ENCODE results near the gene RNF151. TPM values are rescaled to one million over a fixed set of nuclear protein-coding genes. Genes with fewer than 3 reads are reported as not detected.

The RNF151 gene, protein sequence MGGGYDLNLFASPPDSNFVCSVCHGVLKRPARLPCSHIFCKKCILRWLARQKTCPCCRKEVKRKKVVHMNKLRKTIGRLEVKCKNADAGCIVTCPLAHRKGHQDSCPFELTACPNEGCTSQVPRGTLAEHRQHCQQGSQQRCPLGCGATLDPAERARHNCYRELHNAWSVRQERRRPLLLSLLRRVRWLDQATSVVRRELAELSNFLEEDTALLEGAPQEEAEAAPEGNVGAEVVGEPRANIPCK
- not detected in 5 replicates for total RNA-seq (2022; extraction: Qiagen RNA extraction; ENCODE audit: low read depth)

DNA sequence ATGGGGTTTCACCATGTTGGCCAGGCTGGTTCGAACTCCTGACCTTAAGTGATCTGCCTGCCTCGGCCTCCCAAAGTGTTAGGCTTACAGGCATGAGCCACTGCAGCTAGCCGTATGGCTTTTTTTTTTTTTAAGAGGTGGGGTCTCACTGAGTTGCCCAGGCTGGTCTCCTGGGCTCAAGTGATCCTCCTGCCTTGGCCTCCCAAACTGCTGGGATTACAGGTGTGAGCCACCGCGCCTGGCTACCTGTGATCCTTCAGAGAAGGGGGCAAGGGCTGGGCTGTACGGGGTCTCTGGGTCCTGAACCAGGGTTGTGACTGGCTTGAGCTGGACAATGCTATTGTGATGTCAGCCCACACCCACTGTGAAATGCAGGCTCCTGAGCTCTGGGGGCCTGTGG, at the start of gene RNF151:
Gene RNF151 (plus strand): TSS at position 397 of the 400 bp plus-strand sequence. CDS start 26 bp downstream, outside the sequence.

DNA sequence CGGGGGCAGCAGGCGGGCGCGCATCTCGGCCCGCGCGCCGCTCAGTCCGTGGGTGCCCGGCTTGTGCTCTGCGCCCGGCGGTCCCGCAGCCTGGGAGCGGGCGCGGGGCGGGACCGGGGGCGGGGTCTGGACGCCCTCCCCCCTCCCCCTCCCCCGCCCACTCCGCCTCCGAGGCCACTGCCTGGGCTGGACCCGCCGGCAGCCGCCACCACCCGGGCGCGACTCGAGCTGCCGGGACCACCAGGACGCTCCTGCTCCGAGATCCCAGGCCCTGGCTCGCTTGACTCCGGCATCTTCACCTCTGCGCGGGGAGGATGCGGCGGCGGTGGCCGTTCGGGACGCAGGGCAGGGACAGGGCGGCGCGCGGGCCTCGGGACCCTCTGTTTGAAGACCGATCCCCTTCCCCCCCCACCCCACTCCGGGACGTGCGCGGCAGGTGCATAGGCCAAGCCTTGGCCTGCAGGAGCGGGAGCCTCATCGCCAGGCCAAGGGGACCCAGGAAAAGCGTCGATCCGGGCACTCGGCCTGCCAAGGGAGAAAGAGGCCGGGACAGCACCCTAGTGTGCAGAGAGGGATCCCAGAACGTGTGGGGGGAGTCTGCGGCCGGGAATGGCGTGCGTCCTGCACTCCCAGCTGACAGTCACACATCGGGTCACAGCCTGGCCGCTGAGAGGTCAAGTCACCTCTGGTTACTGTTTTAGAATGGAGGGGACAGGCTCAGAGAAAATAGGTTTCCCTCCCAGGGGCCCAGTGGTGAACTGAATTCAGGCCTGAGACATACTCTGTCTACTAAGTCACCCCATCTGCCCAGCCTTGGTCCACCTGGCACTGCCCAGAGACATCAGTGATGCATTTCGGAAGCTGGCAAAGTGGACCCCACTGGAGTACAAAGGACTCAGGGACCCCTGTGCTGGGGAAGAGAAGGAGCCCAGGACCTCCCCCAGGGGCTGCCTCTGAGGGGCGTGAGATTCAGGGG, 48.0 kb upstream of the RNF151 start, which contains the start of gene HS3ST6:
Gene HS3ST6 (minus strand): TSS at position 65 of the 976 bp plus-strand sequence. CDS start 92 bp downstream, outside the sequence.

DNA sequence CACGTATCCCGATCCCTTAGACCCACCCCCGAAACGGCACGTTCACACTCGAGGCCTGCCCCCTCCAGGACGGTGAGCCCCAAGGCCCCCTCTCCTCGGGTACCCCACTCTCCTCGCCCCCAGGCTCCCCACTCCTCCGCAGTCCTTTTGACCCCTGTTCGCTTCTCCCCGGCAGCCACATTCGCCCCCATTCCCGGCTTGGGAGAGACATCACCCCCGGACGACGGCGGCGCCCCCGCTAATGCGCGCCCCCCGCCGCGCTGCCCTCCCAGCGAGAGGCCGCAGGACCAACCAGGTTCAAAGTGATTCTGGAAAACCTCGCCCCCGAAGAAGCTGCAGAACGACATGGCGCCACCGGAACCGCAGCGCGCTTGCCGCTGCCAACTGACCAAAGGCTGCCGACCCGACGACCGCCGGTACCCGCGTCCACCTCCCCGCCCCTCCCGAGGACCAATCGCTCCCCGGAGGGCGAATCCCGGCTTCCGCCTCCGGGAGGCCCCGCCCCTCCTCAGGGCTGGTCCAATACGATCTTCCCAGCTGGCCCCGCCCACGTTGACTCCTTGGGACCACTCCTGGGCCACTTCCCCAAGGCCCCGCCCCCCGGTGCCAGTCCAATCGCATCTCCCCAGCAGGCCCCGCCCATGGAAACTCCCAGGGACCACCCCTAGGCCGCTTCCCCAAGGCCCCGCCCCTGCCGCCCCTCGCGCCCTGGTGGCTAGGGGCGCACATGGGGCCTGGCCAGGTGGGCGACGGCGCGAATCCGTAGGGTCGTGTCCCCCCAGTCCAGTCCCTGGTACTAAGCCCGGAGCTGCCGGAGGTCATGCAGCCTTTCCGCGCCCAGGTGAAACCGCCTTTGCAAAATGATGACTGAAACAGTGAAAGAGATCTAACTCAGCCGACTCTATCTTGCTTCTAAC, 23.6 kb upstream of the RNF151 start, which contains the start of gene MSRB1:
Gene MSRB1 (minus strand): TSS at position 390 of the 917 bp plus-strand sequence. CDS start 43 bp downstream, at position 347.

DNA sequence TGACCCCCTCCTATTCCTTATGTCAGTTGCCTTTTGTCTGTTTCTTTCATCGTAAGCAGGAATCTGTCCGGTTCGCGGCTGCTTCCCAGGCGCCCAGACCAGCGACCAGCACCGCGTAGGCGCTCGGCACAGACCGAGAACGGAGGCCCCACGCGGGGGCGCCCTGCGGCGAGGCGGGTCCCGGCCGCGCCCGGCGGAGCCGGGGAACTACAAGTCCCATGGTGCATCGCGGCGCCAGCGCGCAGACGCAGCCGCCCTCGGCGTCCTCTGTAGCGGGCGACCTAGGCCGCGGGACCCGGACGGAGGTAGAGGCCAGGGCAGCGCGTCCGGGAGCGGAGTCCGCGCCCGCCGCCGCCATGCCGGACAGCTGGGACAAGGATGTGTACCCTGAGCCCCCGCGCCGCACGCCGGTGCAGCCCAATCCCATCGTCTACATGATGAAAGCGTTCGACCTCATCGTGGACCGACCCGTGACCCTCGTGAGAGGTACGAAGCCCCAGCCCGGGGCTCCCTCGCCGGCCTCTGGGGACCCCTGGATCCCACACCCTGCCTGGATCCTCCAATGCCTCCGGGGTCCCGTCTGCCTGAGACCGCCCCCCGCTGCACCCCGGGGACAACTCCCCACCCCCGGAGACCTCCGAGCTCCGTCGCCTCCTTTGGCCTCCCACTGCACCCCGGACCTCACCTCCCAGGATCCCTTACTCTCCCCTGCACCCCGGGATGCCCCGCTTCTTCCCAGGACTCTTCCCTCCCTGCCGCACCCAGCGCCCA, 7.2 kb upstream of the RNF151 start, which contains the start of gene NDUFB10:
Gene NDUFB10 (plus strand): TSS at position 270 of the 771 bp plus-strand sequence. CDS start 87 bp downstream, at position 357.

DNA sequence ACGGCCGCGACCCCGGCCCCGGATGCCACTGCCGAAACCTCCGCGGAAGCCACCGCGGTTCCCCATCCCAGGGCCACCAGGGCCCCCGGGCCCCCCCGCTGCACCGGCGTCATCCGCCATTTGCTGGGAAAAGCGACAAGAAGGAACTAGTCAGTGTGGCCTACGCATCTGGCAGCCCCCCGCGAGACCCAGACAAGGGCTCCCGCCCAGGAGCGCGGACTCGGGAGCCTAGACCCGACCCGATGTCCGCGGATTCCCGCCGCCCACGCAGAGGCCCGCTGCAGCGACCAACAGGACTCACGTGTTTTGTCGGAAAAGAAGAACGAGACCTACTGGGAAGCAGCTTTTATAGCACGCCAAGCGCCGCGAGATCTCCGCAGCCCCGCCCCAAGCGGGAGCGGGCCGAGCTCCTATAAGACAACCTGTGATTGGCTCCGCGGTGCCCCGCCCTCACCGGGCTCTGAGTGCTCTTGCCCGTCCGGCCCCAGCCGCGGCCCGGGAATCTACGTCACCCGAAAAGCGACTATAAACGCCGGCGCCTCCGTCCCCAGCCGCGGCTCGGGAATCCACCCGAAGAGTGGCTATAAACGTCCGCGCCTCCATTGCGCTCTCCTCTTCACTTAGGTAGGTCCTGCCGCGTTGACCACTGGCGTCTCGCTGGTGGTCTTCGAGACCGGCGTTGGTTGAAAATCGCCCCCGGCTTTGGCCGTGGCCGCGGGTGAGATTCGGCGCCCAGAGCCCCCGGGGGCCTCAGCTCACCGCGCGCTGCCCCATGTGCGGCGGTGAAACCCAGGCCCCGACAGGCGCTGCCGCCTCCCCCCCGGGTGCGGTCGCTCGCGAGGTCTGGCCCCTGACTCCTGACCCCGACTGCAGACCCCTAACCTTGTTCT, 1.9 kb upstream of the RNF151 start, which contains the start of gene RPS2:
Gene RPS2 (minus strand): TSS at position 321 of the 890 bp plus-strand sequence. CDS start 201 bp downstream, at position 120.

DNA sequence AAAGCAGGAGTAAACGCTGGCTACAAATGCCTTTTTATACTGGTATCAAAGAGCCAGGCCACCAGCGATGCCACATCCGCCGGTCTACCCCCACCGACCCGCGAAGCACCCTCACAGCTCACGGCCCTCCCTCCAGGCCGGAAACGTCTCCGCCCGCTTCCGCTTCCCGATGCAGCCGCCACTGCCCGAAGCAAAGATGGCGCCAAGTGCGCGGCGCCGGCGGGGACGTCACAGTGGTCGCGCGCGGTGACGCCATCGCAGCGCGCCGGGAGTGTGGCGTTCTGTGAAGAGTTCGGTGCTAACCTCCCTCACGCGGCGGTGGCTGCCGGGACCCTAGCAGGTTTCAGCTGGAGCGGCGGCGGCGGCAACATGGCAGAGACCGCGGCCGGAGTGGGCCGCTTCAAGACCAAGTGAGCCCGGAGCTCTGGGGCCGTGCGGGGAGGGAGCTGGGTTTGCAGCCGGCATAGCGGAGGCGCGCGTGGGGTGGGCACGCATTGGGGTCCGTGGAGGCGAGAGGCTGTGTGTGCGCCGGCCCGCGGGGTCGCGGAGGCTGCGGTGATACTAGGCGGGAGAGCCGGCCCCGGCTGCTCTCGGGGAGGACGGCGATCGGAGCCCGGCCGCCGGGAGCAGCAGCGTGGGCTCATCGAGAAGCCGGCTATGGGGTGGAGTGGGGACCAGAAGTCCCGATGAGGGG, 5.3 kb downstream of the RNF151 start, which contains the start of gene TBL3:
Gene TBL3 (plus strand): TSS at position 258 of the 694 bp plus-strand sequence. CDS start 112 bp downstream, at position 370.

DNA sequence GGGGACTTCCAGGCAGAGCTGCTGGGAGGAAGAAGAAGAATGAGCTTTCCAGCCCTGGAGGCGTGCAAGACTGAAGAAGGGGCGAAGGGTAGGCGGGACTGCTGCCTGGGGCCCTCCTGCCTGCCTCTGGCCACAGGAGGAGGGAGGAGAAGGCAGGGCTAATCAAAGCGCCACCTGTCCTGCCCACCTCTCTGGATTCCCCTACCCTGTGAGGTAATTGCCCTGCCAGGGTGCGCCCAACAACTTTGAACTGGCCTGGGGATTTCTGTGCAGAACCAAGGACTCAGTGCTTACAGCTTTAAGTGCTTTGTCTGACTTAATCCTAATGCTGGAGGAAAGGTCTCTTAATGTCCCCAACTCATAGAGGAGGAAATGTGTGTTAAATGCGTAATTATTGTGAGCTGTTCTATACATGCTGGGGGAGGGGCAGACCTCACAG, 14.8 kb downstream of the RNF151 start, which contains the start of gene NOXO1:
Gene NOXO1 (minus strand): TSS at position 72 of the 439 bp plus-strand sequence. CDS start 290 bp downstream, outside the sequence.

DNA sequence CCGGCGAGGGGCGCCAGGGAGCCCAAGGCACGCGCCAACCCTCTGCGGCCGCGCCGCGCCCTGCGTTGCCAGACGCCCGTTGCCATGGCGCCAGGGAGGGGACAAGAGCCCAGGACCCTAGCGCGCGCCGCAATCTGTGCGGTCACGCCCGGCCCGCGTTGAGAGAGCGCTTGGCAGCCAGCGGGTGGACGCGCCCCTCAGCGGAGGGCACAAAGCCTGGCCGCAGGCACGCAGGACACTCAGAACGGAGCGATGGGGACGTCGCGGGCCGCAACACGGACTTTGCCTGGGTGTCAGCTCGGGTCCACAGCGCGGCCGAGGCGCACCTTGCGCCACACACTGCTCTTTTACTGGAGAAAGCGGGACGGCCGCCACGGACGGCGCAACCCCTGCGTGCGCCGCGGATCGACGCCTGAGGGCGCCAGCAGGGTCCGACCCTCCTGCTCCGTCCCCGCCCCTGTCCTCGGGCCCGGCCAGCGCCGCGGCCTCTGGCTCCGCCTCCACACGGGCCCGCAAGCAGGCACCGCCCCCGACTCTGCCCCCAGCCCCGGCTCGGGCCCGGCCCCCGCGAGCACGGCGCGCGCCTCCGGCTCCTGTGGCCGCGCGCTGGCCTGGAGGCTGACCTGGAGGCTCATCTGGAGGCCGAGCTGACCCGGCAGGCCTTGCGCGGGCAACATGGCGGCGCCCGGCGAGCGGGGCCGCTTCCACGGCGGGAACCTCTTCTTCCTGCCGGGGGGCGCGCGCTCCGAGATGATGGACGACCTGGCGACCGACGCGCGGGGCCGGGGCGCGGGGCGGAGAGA, 17.1 kb downstream of the RNF151 start, which contains the start of gene GFER:
Gene GFER (plus strand): TSS at position 650 of the 803 bp plus-strand sequence. CDS start 26 bp downstream, at position 676.

DNA sequence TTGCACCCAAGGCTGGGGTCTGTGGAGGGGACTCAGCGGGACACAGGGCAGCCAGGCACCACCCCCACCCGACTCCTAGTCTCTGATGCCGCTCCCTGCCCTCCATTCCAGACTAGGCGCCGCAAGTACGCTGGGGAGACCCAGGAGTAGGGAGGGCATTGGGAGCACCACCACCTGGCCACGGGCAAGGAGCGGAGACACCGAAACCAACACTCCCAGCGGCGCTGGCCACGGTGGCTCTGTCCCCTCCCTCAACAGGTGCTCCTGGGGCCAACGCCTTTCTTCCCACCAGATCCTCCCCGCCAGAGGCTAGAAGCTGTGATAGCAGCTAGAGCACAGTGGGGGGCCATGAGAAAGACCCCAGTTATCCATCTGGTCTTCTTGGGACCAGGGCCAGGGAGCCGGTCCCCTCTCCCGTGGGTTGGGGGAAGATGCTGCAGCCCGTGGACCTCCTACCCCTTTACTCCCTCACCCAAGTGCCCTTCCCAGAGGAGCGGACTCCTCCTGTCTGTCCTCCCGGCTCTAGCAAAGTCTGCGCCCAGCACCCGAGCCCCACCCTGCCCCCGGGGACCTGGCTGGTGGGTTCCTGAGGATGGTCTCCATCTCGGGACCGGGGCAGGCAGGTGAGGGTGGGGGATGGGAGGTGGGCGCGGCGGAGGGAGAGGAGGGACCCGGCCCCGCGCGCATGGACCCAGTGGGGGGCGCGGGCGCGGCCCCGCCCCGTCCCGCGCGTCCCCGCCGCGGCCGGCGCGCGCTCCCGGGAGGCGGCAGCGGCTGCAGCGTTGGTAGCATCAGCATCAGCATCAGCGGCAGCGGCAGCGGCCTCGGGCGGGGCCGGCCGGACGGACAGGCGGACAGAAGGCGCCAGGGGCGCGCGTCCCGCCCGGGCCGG, 22.8 kb downstream of the RNF151 start, which contains the start of gene SYNGR3:
Gene SYNGR3 (plus strand): TSS at position 762 of the 892 bp plus-strand sequence. CDS start 133 bp downstream, outside the sequence.

DNA sequence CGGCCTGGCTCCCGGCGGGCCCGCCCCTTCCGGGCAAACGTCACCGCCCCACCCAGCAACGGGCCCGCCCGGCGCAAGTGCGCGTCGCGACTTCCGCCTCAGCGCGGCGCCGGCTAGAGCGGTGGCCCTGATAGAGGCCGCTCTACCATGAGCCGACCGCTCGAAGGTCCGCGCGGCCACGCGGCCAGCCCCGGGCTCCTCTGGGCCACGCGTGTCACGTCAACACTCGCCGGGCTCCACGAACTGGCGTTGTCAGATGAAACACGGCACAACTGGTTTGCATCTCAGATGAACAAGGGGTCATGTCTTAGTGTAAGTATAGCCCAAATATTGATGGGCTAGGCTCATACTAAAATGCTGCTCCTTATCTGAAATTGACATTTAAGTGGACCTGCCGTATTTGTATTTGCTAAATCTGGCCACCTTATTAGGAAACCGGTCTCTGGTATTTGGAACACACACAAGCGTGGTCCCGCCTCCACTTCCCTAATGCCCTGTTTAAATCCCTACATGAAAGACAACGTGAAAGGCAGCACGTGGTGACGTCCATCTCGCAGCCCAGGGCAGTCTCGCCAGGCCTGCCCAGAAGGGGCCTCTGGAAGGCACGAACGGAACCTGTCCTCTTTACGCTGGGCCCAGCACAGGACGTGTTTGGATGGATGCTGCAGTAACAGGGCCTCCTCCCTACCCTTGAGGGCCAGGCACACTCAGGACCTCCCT, 43.3 kb downstream of the RNF151 start, which contains the start of gene ZNF598:
Gene ZNF598 (minus strand): TSS at position 31 of the 720 bp plus-strand sequence.

Other genes with a start within 250 kb of the RNF151 start
- 36.1 to 62.1 TPM (median 56.3 TPM) in 5 replicates for gene NME3, start 195.3 kb upstream of the RNF151 start, total RNA-seq (2022; extraction: Qiagen RNA extraction; ENCODE audit: low read depth)
- 6.5 to 12.4 TPM (median 10.3 TPM) in 5 replicates for gene EME2, start 194.0 kb upstream of the RNF151 start, total RNA-seq (2022; extraction: Qiagen RNA extraction; ENCODE audit: low read depth)
- 165 to 272 TPM (median 249 TPM) in 5 replicates for gene MRPS34, start 193.7 kb upstream of the RNF151 start, total RNA-seq (2022; extraction: Qiagen RNA extraction; ENCODE audit: low read depth)
- 14.6 to 24.6 TPM (median 23.2 TPM) in 5 replicates for gene SPSB3, start 184.3 kb upstream of the RNF151 start, total RNA-seq (2022; extraction: Qiagen RNA extraction; ENCODE audit: low read depth)
- gene NUBP2, start 183.9 kb upstream of the RNF151 start, total RNA-seq (2022; extraction: Qiagen RNA extraction; ENCODE audit: low read depth) = 59.4 to 85.3 TPM (median 79.7 TPM) in 5 replicates
- gene IGFALS, start 173.2 kb upstream of the RNF151 start, total RNA-seq (2022; extraction: Qiagen RNA extraction; ENCODE audit: low read depth) = 0.06 TPM in 1 of 5 replicates, not detected in the others
- gene HAGH, start 140.0 kb upstream of the RNF151 start, total RNA-seq (2022; extraction: Qiagen RNA extraction; ENCODE audit: low read depth) = 61.5 to 70.0 TPM (median 66.3 TPM) in 5 replicates
- 46.1 to 51.7 TPM (median 46.8 TPM) in 5 replicates for gene FAHD1, start 139.7 kb upstream of the RNF151 start, total RNA-seq (2022; extraction: Qiagen RNA extraction; ENCODE audit: low read depth)
- 1.2 to 2.1 TPM (median 1.5 TPM) in 5 replicates for gene MEIOB, start 94.7 kb upstream of the RNF151 start, total RNA-seq (2022; extraction: Qiagen RNA extraction; ENCODE audit: low read depth)
- gene HS3ST6, start 48.4 kb upstream of the RNF151 start, total RNA-seq (2022; extraction: Qiagen RNA extraction; ENCODE audit: low read depth) = 1.4 to 2.7 TPM (median 2.2 TPM) in 5 replicates
- gene MSRB1, start 23.7 kb upstream of the RNF151 start, total RNA-seq (2022; extraction: Qiagen RNA extraction; ENCODE audit: low read depth) = 33.4 to 43.1 TPM (median 40.4 TPM) in 5 replicates
- 0.13 to 0.21 TPM in 2 of 5 replicates, not detected in the others for gene RPL3L, start 12.2 kb upstream of the RNF151 start, total RNA-seq (2022; extraction: Qiagen RNA extraction; ENCODE audit: low read depth)
- gene NDUFB10, start 7.3 kb upstream of the RNF151 start, total RNA-seq (2022; extraction: Qiagen RNA extraction; ENCODE audit: low read depth) = 238 to 320 TPM (median 255 TPM) in 5 replicates
- 4,023 to 5,272 TPM (median 5,225 TPM) in 5 replicates for gene RPS2, start 2.0 kb upstream of the RNF151 start, total RNA-seq (2022; extraction: Qiagen RNA extraction; ENCODE audit: low read depth)
- 28.5 to 41.0 TPM (median 37.8 TPM) in 5 replicates for gene TBL3, start 5.2 kb downstream of the RNF151 start, total RNA-seq (2022; extraction: Qiagen RNA extraction; ENCODE audit: low read depth)
- 0.25 to 0.58 TPM (median 0.37 TPM) in 3 of 5 replicates, not detected in the others for gene NOXO1, start 14.6 kb downstream of the RNF151 start, total RNA-seq (2022; extraction: Qiagen RNA extraction; ENCODE audit: low read depth)
- gene GFER, start 17.3 kb downstream of the RNF151 start, total RNA-seq (2022; extraction: Qiagen RNA extraction; ENCODE audit: low read depth) = 21.9 to 49.2 TPM (median 39.8 TPM) in 5 replicates
- 5.5 to 8.3 TPM (median 8.1 TPM) in 5 replicates for gene SYNGR3, start 23.1 kb downstream of the RNF151 start, total RNA-seq (2022; extraction: Qiagen RNA extraction; ENCODE audit: low read depth)
- 43.7 to 60.1 TPM (median 56.5 TPM) in 5 replicates for gene ZNF598, start 43.0 kb downstream of the RNF151 start, total RNA-seq (2022; extraction: Qiagen RNA extraction; ENCODE audit: low read depth)
- gene NPW, start 52.9 kb downstream of the RNF151 start, total RNA-seq (2022; extraction: Qiagen RNA extraction; ENCODE audit: low read depth) = 0.44 to 1.7 TPM (median 0.85 TPM) in 5 replicates
- 48.2 to 73.8 TPM (median 68.4 TPM) in 5 replicates for gene NHERF2, start 60.0 kb downstream of the RNF151 start, total RNA-seq (2022; extraction: Qiagen RNA extraction; ENCODE audit: low read depth)
- gene NTHL1, start 81.0 kb downstream of the RNF151 start, total RNA-seq (2022; extraction: Qiagen RNA extraction; ENCODE audit: low read depth) = 37.9 to 51.7 TPM (median 44.3 TPM) in 5 replicates
- gene TSC2, start 81.1 kb downstream of the RNF151 start, total RNA-seq (2022; extraction: Qiagen RNA extraction; ENCODE audit: low read depth) = 30.8 to 44.5 TPM (median 43.0 TPM) in 5 replicates
- gene PKD1, start 169.0 kb downstream of the RNF151 start, total RNA-seq (2022; extraction: Qiagen RNA extraction; ENCODE audit: low read depth) = 36.9 to 55.8 TPM (median 48.0 TPM) in 5 replicates
- 2.4 to 4.9 TPM (median 2.9 TPM) in 5 replicates for gene RAB26, start 181.8 kb downstream of the RNF151 start, total RNA-seq (2022; extraction: Qiagen RNA extraction; ENCODE audit: low read depth)
- gene TRAF7, start 188.9 kb downstream of the RNF151 start, total RNA-seq (2022; extraction: Qiagen RNA extraction; ENCODE audit: low read depth) = 37.1 to 58.7 TPM (median 50.7 TPM) in 5 replicates
- gene CASKIN1, start 229.7 kb downstream of the RNF151 start, total RNA-seq (2022; extraction: Qiagen RNA extraction; ENCODE audit: low read depth) = 0.35 to 0.55 TPM (median 0.45 TPM) in 5 replicates
- 38.1 to 52.1 TPM (median 49.1 TPM) in 5 replicates for gene MLST8, start 238.6 kb downstream of the RNF151 start, total RNA-seq (2022; extraction: Qiagen RNA extraction; ENCODE audit: low read depth)
- 3.6 to 6.2 TPM (median 5.0 TPM) in 5 replicates for gene BRICD5, start 244.0 kb downstream of the RNF151 start, total RNA-seq (2022; extraction: Qiagen RNA extraction; ENCODE audit: low read depth)
- 18.4 to 32.7 TPM (median 32.3 TPM) in 5 replicates for gene PGP, start 248.0 kb downstream of the RNF151 start, total RNA-seq (2022; extraction: Qiagen RNA extraction; ENCODE audit: low read depth)